GM12878 (cell line): ENCODE data around the gene KIFC3. TPM values are rescaled to one million over a fixed set of nuclear protein-coding genes. Genes with fewer than 3 reads are reported as not detected.

Experiments used
- ATAC-seq: fragments of 200-7000 bp; cut with Tn5 transposase; 3 replicates; pipeline ENCODE4 v1.9.1; 2020; ENCODE audit warnings: mild to moderate bottlenecking, moderate library complexity
- BruUV-seq: library from RNA; stranded (reverse); fragments of 400-500 nt; replicated peaks from 2 replicates; lab custom pipeline; 2021; lab: Mats Ljungman, UMichigan
- CTCF ChIA-PET: fragments of 300-600 bp; sonication (Branson Sonifier 250); formaldehyde crosslinking; extraction: SDS; loops from one replicate; lab custom pipeline; 2021; ENCODE audit warnings: inconsistent platforms; lab: Yijun Ruan, JAX
- POLR2A ChIA-PET: fragments of 350-600 bp; formaldehyde crosslinking; extraction: SDS; loops from one replicate; lab custom pipeline; 2021; ENCODE audit warnings: inconsistent platforms; lab: Charles Lee
- RAD21 ChIA-PET: fragments of 300-600 bp; sonication (Branson Sonifier 250); formaldehyde crosslinking; loops from one replicate; lab custom pipeline; 2023; ENCODE audit warnings: antibody characterized with exemption; ENCODE audit not compliant: unreplicated experiment; lab: Charles Lee
- SMC1A ChIA-PET: fragments of 300-600 bp; sonication (Branson Sonifier 250); formaldehyde crosslinking; loops from one replicate; lab custom pipeline; 2023; ENCODE audit not compliant: unreplicated experiment, uncharacterized antibody; lab: Charles Lee
- DNase-seq: peaks from one replicate; pipeline ENCODE4 v3.0.0-alpha.2; 2011; ENCODE audit warnings: low read depth, low spot score
- FAIRE-seq: peaks from 3 replicates; lab custom pipeline; 2011; peaks lifted over from hg19 to GRCh38; lab: Jason Lieb, UNC
- H2AFZ ChIP-seq: 2 replicates; pipeline ENCODE4 v1.6.0; 2011; ENCODE audit warnings: low read depth, low read length, control low read depth; ENCODE audit not compliant: control insufficient read depth
- H3K27ac ChIP-seq: 2 replicates; pipeline ENCODE4 v1.5.1; 2011; ENCODE audit warnings: control low read depth; ENCODE audit not compliant: control insufficient read depth, insufficient read depth
- H3K27me3 ChIP-seq, 2 experiments: replicated peaks in 1 of 2; 2 replicates each; pipeline versions ENCODE4 v1.6.0 to v1.6.1; 2011; ENCODE audit warnings: low read length in 1 of 2; ENCODE audit not compliant: control insufficient read depth in 2 of 2, insufficient read depth in 2 of 2
- H3K36me3 ChIP-seq, 2 experiments: 2 replicates each; pipeline ENCODE4 v1.5.1; 2011; ENCODE audit warnings: low read length in 1 of 2; ENCODE audit not compliant: control insufficient read depth in 2 of 2, insufficient read depth in 2 of 2
- H3K4me1 ChIP-seq: 2 replicates; pipeline ENCODE4 v1.6.1; 2011; ENCODE audit warnings: mild to moderate bottlenecking, low read length, moderate library complexity, mixed read lengths; ENCODE audit not compliant: control insufficient read depth, insufficient read depth
- H3K4me2 ChIP-seq: 2 replicates; pipeline ENCODE4 v1.6.0; 2011; ENCODE audit warnings: control low read depth; ENCODE audit not compliant: control insufficient read depth, insufficient read depth
- H3K4me3 ChIP-seq: fragments of 200-600 bp; sonication (generic); 2 replicates; pipeline ENCODE4 v1.5.1; 2016
- H3K79me2 ChIP-seq: 2 replicates; pipeline ENCODE4 v1.6.0; 2011; ENCODE audit warnings: low read length; ENCODE audit not compliant: control insufficient read depth, insufficient read depth
- H3K9ac ChIP-seq: 2 replicates; pipeline ENCODE4 v1.8.0; 2011; ENCODE audit warnings: low read length, control low read depth, mixed read lengths; ENCODE audit not compliant: control insufficient read depth, insufficient read depth
- H3K9me3 ChIP-seq: replicated peaks from 3 replicates; pipeline ENCODE4 v1.5.1; 2011; ENCODE audit warnings: mild to moderate bottlenecking, low read length; ENCODE audit not compliant: control insufficient read depth, insufficient read depth
- H4K20me1 ChIP-seq: 2 replicates; pipeline ENCODE4 v1.6.0; 2011; ENCODE audit not compliant: control insufficient read depth, insufficient read depth
- CBX3 ChIP-seq: fragments of 200-600 bp; sonication (generic); IDR thresholded peaks from 2 replicates; pipeline ENCODE4 v1.6.1; 2016; ENCODE audit warnings: low read depth, borderline replicate concordance
- IKZF2 ChIP-seq, 2 experiments: fragments of 450-650 bp; IDR thresholded peaks; 2 replicates each; pipeline ENCODE4 v1.6.1; 2017; ENCODE audit warnings: mild to moderate bottlenecking in 2 of 2, moderate library complexity in 2 of 2
- MYB ChIP-seq: fragments of 150-350 bp; IDR thresholded peaks from 2 replicates; pipeline ENCODE4 v1.6.1; 2014; ENCODE audit warnings: mild to moderate bottlenecking, low read depth, low read length, borderline replicate concordance
- POLR2A ChIP-seq: IDR thresholded peaks from 2 replicates; pipeline ENCODE4 v1.6.1; 2011; ENCODE audit warnings: low read depth, mild to moderate bottlenecking, low read length
- RAD51 ChIP-seq: fragments of 450-650 bp; IDR thresholded peaks from 2 replicates; pipeline ENCODE4 v1.6.1; 2016; ENCODE audit warnings: moderate library complexity, mild to moderate bottlenecking, inconsistent platforms
- ZNF24 ChIP-seq: fragments of 450-650 bp; IDR thresholded peaks from 2 replicates; pipeline ENCODE4 v1.6.1; 2017; ENCODE audit warnings: antibody characterized with exemption, mild to moderate bottlenecking
- WGBS: methylation state at CpG from one replicate; pipeline ENCODE4 v1.1.6; 2016; ENCODE audit warnings: low lambda C conversion rate; ENCODE audit not compliant: insufficient replicate concordance, insufficient coverage; ENCODE audit errors: missing lambda C conversion rate; 5-methylcytosine and 5-hydroxymethylcytosine counted together
- in situ Hi-C: fragments of 300-500 bp; cut with MboI; formaldehyde crosslinking; loops from 9 replicates; pipeline ENCODE4 v1.14.3; 2018; ENCODE audit warnings: mixed read lengths
- intact Hi-C: fragments of 100-400 bp; cut with micrococcal nuclease; formaldehyde crosslinking; loops from one replicate; pipeline ENCODE4 v1.14.2; 2022; ENCODE audit not compliant: unreplicated experiment
- polyA plus RNA-seq, 11 experiments: library from polyadenylated mRNA; depleted of rRNA in 4 of 11; unstranded in 6 of 11; stranded (reverse) in 5 of 11; fragments of >200 nt; fragmentation: Nextera tagmentation in 4 of 11; fragmentation: Illumina TruSeq in 1 of 11; extraction: Ambion mirVana in 4 of 11; extraction: Trizol in 1 of 11; gene quantifications; 1 replicate in 1 of 11; 2 replicates in 10 of 11; pipeline versions ENCODE4 v1.2.1 to v1.2.3, GENCODE V29; 2011 to 2016; ENCODE audit warnings: inconsistent platforms in 2 of 11, missing spikeins in 2 of 11, low read depth in 1 of 11
- total RNA-seq, 4 experiments: library from RNA; depleted of rRNA in 3 of 4; stranded (reverse); fragments of >200 nt in 3 of 4; fragmentation: Illumina TruSeq in 1 of 4; extraction: Trizol in 1 of 4; gene quantifications; 2 replicates each; pipeline versions ENCODE4 v1.2.1 to v1.2.3, GENCODE V29; 2013 to 2021
- TF ChIP-seq, protein P1 (sequence below): IDR thresholded peaks from 2 replicates; pipeline ENCODE4 v1.6.1; 2011; ENCODE audit warnings: mild to moderate bottlenecking, low read depth, low read length, moderate library complexity; ENCODE audit not compliant: insufficient replicate concordance
- TF ChIP-seq, protein P2 (sequence below): fragments of 450-650 bp; IDR thresholded peaks from 2 replicates; pipeline ENCODE4 v1.6.1; 2017; ENCODE audit warnings: mild to moderate bottlenecking, moderate library complexity
- TF ChIP-seq, protein P3 (sequence below): IDR thresholded peaks from 2 replicates; pipeline ENCODE4 v1.6.1; 2011; ENCODE audit warnings: borderline replicate concordance, low read depth, mild to moderate bottlenecking, moderate library complexity, low read length; ENCODE audit not compliant: insufficient read depth, poor library complexity, severe bottlenecking
- TF ChIP-seq, protein P4 (sequence below): IDR thresholded peaks from 2 replicates; pipeline ENCODE4 v1.6.1; 2011; ENCODE audit warnings: borderline replicate concordance, low read depth, mild to moderate bottlenecking, moderate library complexity, mixed read lengths, low read length; ENCODE audit not compliant: insufficient read depth; ENCODE audit errors: extremely low read length
- TF ChIP-seq, protein P5 (sequence below): fragments of 450-650 bp; IDR thresholded peaks from 2 replicates; pipeline ENCODE4 v1.6.1; 2017; ENCODE audit warnings: low read depth, mild to moderate bottlenecking, moderate library complexity

The KIFC3 gene
- total and polyA plus RNA-seq, 10 of the 15 experiments (the other 5 are each of a cell fraction or from before 2014, with no cell fraction given), result 0.22 to 1.3 (median 0.26) TPM; not detected in 3

DNA sequence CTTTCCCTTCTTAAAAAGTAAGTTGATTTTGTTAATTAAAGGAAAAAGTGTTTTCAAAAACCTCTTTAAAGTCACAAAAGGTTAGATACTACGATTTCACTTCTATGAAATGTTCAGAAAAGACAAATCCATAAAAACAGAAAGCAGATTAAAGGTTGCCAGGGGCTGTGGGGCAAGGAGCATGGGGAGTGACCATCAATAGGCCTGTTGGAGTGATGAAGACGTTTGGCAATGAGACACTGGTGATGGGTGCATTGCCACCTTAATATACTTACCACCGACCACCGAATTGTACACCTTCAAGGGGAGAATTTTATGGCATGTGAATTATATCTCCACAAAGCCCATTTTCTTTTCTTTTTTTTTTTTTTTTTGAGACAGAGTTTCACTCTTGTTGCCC lies 19.2 kb downstream of the KIFC3 start:
- CTCF ChIA-PET, result no interaction called here
- Histone ChIP-seq H3K27ac (no peak overlapping the region), H3K27me3 (no peaks in the 10 kb centered on the region; a peak in 2 of 4 replicates), H3K4me2 (no peak overlapping the region), H3K79me2 (no peaks in the 10 kb centered on the region), H3K36me3 (no peaks in the 10 kb centered on the region), H3K4me1 (no peaks in the 10 kb centered on the region), H3K4me3 (no peak overlapping the region), H2AFZ (no peak overlapping the region), H3K9ac (no peak overlapping the region), H3K9me3 (no peaks in the 10 kb centered on the region), H4K20me1 (no peaks in the 10 kb centered on the region)
- FAIRE-seq (no peak), ATAC-seq (no peak), DNase-seq (no peak)
- RAD21 ChIA-PET, result no interaction called here
- TF ChIP-seq, protein P1, sequence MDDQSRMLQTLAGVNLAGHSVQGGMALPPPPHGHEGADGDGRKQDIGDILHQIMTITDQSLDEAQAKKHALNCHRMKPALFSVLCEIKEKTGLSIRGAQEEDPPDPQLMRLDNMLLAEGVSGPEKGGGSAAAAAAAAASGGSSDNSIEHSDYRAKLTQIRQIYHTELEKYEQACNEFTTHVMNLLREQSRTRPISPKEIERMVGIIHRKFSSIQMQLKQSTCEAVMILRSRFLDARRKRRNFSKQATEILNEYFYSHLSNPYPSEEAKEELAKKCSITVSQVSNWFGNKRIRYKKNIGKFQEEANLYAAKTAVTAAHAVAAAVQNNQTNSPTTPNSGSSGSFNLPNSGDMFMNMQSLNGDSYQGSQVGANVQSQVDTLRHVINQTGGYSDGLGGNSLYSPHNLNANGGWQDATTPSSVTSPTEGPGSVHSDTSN, result no peak
- TF ChIP-seq CBX3 (no peak), ZNF24 (no peak), MYB (no peak), POLR2A (no peak), RAD51 (no peak), IKZF2 (IDR thresholded peaks at IDR 0.05) (no peak)
- TF ChIP-seq, protein P2, sequence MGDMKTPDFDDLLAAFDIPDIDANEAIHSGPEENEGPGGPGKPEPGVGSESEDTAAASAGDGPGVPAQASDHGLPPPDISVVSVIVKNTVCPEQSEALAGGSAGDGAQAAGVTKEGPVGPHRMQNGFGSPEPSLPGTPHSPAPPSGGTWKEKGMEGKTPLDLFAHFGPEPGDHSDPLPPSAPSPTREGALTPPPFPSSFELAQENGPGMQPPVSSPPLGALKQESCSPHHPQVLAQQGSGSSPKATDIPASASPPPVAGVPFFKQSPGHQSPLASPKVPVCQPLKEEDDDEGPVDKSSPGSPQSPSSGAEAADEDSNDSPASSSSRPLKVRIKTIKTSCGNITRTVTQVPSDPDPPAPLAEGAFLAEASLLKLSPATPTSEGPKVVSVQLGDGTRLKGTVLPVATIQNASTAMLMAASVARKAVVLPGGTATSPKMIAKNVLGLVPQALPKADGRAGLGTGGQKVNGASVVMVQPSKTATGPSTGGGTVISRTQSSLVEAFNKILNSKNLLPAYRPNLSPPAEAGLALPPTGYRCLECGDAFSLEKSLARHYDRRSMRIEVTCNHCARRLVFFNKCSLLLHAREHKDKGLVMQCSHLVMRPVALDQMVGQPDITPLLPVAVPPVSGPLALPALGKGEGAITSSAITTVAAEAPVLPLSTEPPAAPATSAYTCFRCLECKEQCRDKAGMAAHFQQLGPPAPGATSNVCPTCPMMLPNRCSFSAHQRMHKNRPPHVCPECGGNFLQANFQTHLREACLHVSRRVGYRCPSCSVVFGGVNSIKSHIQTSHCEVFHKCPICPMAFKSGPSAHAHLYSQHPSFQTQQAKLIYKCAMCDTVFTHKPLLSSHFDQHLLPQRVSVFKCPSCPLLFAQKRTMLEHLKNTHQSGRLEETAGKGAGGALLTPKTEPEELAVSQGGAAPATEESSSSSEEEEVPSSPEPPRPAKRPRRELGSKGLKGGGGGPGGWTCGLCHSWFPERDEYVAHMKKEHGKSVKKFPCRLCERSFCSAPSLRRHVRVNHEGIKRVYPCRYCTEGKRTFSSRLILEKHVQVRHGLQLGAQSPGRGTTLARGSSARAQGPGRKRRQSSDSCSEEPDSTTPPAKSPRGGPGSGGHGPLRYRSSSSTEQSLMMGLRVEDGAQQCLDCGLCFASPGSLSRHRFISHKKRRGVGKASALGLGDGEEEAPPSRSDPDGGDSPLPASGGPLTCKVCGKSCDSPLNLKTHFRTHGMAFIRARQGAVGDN, result no peak
- TF ChIP-seq, protein P3, sequence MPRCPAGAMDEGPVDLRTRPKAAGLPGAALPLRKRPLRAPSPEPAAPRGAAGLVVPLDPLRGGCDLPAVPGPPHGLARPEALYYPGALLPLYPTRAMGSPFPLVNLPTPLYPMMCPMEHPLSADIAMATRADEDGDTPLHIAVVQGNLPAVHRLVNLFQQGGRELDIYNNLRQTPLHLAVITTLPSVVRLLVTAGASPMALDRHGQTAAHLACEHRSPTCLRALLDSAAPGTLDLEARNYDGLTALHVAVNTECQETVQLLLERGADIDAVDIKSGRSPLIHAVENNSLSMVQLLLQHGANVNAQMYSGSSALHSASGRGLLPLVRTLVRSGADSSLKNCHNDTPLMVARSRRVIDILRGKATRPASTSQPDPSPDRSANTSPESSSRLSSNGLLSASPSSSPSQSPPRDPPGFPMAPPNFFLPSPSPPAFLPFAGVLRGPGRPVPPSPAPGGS, result no peak
- TF ChIP-seq, protein P4, sequence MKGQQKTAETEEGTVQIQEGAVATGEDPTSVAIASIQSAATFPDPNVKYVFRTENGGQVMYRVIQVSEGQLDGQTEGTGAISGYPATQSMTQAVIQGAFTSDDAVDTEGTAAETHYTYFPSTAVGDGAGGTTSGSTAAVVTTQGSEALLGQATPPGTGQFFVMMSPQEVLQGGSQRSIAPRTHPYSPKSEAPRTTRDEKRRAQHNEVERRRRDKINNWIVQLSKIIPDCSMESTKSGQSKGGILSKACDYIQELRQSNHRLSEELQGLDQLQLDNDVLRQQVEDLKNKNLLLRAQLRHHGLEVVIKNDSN, result no peak
- TF ChIP-seq, protein P5, sequence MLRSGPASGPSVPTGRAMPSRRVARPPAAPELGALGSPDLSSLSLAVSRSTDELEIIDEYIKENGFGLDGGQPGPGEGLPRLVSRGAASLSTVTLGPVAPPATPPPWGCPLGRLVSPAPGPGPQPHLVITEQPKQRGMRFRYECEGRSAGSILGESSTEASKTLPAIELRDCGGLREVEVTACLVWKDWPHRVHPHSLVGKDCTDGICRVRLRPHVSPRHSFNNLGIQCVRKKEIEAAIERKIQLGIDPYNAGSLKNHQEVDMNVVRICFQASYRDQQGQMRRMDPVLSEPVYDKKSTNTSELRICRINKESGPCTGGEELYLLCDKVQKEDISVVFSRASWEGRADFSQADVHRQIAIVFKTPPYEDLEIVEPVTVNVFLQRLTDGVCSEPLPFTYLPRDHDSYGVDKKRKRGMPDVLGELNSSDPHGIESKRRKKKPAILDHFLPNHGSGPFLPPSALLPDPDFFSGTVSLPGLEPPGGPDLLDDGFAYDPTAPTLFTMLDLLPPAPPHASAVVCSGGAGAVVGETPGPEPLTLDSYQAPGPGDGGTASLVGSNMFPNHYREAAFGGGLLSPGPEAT, result no peak
- in situ Hi-C loops, result no loop called here
- WGBS, result 21% methylated on average over 4 of the region's 4 CpGs
- POLR2A ChIA-PET, result no interaction called here
- intact Hi-C loops, result no loop called here
- BruUV-seq, result no TSS peak
- SMC1A ChIA-PET, result interaction anchor here (1.1 kb wide), 1 partner anchor 84 kb away, joined by 3 read pairs; no protein-coding TSS in a partner anchor
